Breast epithelium (tissue), 4 donors: Measurements from ENCODE around the gene NBAS. TPM values are rescaled to one million over a fixed set of nuclear protein-coding genes. Genes with fewer than 3 reads are reported as not detected.

ENCODE experiments used
- DNase-seq, 2 donors: peaks; one replicate each; pipeline ENCODE4 v3.0.0-alpha.2; 2019; ENCODE audit warnings: low spot score in 2 of 2
- H3K27ac ChIP-seq, 2 donors: fragments of 200-600 bp; sonication (generic) in 1 of 2; one replicate each; pipeline ENCODE4 v1.5.1; 2016 to 2019; ENCODE audit warnings: mild to moderate bottlenecking in 1 of 2
- H3K27me3 ChIP-seq, 2 donors: fragments of 200-600 bp; sonication (generic) in 1 of 2; one replicate each; pipeline versions ENCODE4 v1.5.1 to v1.6.0; 2017 to 2019; ENCODE audit warnings: control low read depth in 1 of 2, mild to moderate bottlenecking in 1 of 2
- H3K36me3 ChIP-seq: fragments of 200-600 bp; one replicate; pipeline ENCODE4 v1.5.1; 2019
- H3K4me1 ChIP-seq, 2 donors: fragments of 200-600 bp; sonication (generic); one replicate each; pipeline ENCODE4 v1.5.1; 2016 to 2019; ENCODE audit warnings: control low read depth in 1 of 2
- H3K4me3 ChIP-seq, 3 donors: fragments of 200-600 bp; sonication (generic); 1 replicate in 2 of 3; 2 replicates in 1 of 3; pipeline ENCODE4 v1.5.1; 2016 to 2019; ENCODE audit warnings: mild to moderate bottlenecking in 3 of 3, moderate library complexity in 2 of 3
- H3K9me3 ChIP-seq, 2 donors: fragments of 200-600 bp; sonication (generic) in 1 of 2; one replicate each; pipeline ENCODE4 v1.5.1; 2016 to 2019; ENCODE audit warnings: control low read depth in 1 of 2
- CTCF ChIP-seq, 3 donors: fragments of 450-650 bp; IDR thresholded peaks; one replicate each; pipeline ENCODE4 v1.5.1; 2016 to 2017; ENCODE audit warnings: antibody characterized with exemption in 3 of 3, mild to moderate bottlenecking in 3 of 3, moderate library complexity in 3 of 3
- POLR2A ChIP-seq: fragments of 450-650 bp; IDR thresholded peaks from one replicate; pipeline ENCODE4 v1.6.1; 2016; ENCODE audit warnings: antibody characterized with exemption, mild to moderate bottlenecking, moderate library complexity
- POLR2AphosphoS5 ChIP-seq, 3 donors: sonication (generic); formaldehyde crosslinking; IDR thresholded peaks; one replicate each; pipeline ENCODE4 v1.6.1; 2017; ENCODE audit warnings: antibody characterized with exemption in 3 of 3
- intact Hi-C: fragments of 100-400 bp; cut with DNase I; formaldehyde crosslinking; loops from one replicate; pipeline ENCODE4 v1.15.1; 2023; ENCODE audit warnings: low total_unique reads
- total RNA-seq, 3 donors: library from RNA; depleted of rRNA; stranded (reverse); fragments of >200 nt; gene quantifications; one replicate each; pipeline ENCODE4 v1.1.0, GENCODE V29; 2016

Gene NBAS
- total RNA-seq, 3 donors from 2014 or later: 44.9 to 59.1 (median 45.1) TPM

- no peaks in the 10 kb centered on the region for H3K27me3 ChIP-seq
- H3K27ac ChIP-seq: no peak overlapping the region
- no peak for TF ChIP-seq POLR2AphosphoS5 (IDR thresholded peaks at IDR 0.05)
- no peak for TF ChIP-seq CTCF (IDR thresholded peaks at IDR 0.05)
- TF ChIP-seq POLR2A: no peak
- no peak overlapping the region for H3K4me3 ChIP-seq
- DNase-seq: no peak
- no peaks in the 10 kb centered on the region for H3K36me3 ChIP-seq
- intact Hi-C loops: no loop called here
- no peaks in the 10 kb centered on the region for H3K4me1 ChIP-seq
- H3K9me3 ChIP-seq: no peaks in the 10 kb centered on the region
Observed at GRCh38 chr2:15436195-15436594, 124.9 kb downstream of the NBAS start.

GRCh38 chr2:15435474-15435873 lies 125.7 kb downstream of the NBAS start:
- intact Hi-C loops: no loop called here
- no peaks in the 10 kb centered on the region for H3K9me3 ChIP-seq
- H3K36me3 ChIP-seq: no peaks in the 10 kb centered on the region
- H3K4me3 ChIP-seq: no peak overlapping the region
- H3K27me3 ChIP-seq: no peaks in the 10 kb centered on the region
- no peaks in the 10 kb centered on the region for H3K4me1 ChIP-seq
- no peak for DNase-seq
- no peak for TF ChIP-seq POLR2AphosphoS5 (IDR thresholded peaks at IDR 0.05)
- no peak for TF ChIP-seq POLR2A
- no peak for TF ChIP-seq CTCF (IDR thresholded peaks at IDR 0.05)
- no peak overlapping the region for H3K27ac ChIP-seq

GRCh38 chr2:15432642-15433256 lies 128.4 kb downstream of the NBAS start:
- intact Hi-C loops: no loop called here
- Histone ChIP-seq H3K27ac (no peak overlapping the region), H3K4me1 (no peaks in the 10 kb centered on the region), H3K9me3 (no peaks in the 10 kb centered on the region), H3K4me3 (no peak overlapping the region), H3K36me3 (no peaks in the 10 kb centered on the region), H3K27me3 (no peaks in the 10 kb centered on the region)
- TF ChIP-seq POLR2AphosphoS5 (IDR thresholded peaks at IDR 0.05) (no peak), CTCF (IDR thresholded peaks at IDR 0.05) (no peak), POLR2A (no peak)
- no peak for DNase-seq

- intact Hi-C loops: no loop called here
Observed at GRCh38 chr2:15429032-15429431, 132.1 kb downstream of the NBAS start.

GRCh38 chr2:15427987-15428386 lies 133.1 kb downstream of the NBAS start:
- TF ChIP-seq CTCF (IDR thresholded peaks at IDR 0.05): no peak
- no peak for TF ChIP-seq POLR2AphosphoS5 (IDR thresholded peaks at IDR 0.05)
- TF ChIP-seq POLR2A: no peak
- Histone ChIP-seq H3K9me3 (no peaks in the 10 kb centered on the region), H3K27ac (no peak overlapping the region), H3K36me3 (no peaks in the 10 kb centered on the region), H3K27me3 (no peaks in the 10 kb centered on the region), H3K4me1 (no peaks in the 10 kb centered on the region), H3K4me3 (no peak overlapping the region)
- DNase-seq: no peak
- intact Hi-C loops: no loop called here

More at GRCh38 chr2:15429032-15429431, 132.1 kb downstream of the NBAS start:
- Histone ChIP-seq H3K27ac (no peak overlapping the region), H3K4me1 (no peaks in the 10 kb centered on the region), H3K27me3 (no peaks in the 10 kb centered on the region), H3K4me3 (no peak overlapping the region), H3K9me3 (no peaks in the 10 kb centered on the region), H3K36me3 (no peaks in the 10 kb centered on the region)
- no peak for DNase-seq
- no peak for TF ChIP-seq POLR2AphosphoS5 (IDR thresholded peaks at IDR 0.05)
- no peak for TF ChIP-seq POLR2A
- no peak for TF ChIP-seq CTCF (IDR thresholded peaks at IDR 0.05)
